NCI-H460 (cell line): ENCODE data around the gene SLC12A1. TPM values are rescaled to one million over a fixed set of nuclear protein-coding genes. Genes with fewer than 3 reads are reported as not detected.

Source experiments
- DNase-seq: peaks from one replicate; pipeline ENCODE4 v3.0.0-alpha.2; 2016; ENCODE audit warnings: low read depth; ENCODE audit errors: extremely low read depth
- polyA plus RNA-seq: library from polyadenylated mRNA; depleted of rRNA; stranded (reverse); fragments of >200 nt; gene quantifications from 2 replicates; pipeline ENCODE4 v1.2.3, GENCODE V29; 2014; cell fraction: nucleus; rRNA removed
- total RNA-seq: library from RNA; depleted of rRNA; stranded (reverse); fragments of >200 nt; shearing (Covaris generic); gene quantifications from 2 replicates; pipeline ENCODE4 v1.2.3, GENCODE V29; 2014; rRNA removed

SLC12A1 gene
- total RNA-seq, result not detected in 2 replicates
- not detected in 2 replicates for polyA plus RNA-seq

GRCh38 chr15:48205981-48206380, at the start of gene SLC12A1:
Gene SLC12A1 (plus strand): TSS chr15:48206302. CDS start chr15:48207720, 1,418 bp downstream.
- no peak for DNase-seq

GRCh38 chr15:48168616-48169015, 37.5 kb upstream of the SLC12A1 start:
- DNase-seq, result no peak

- DNase-seq, result no peak
Measured at GRCh38 chr15:48170981-48171380, 35.1 kb upstream of the SLC12A1 start.

- DNase-seq, result no peak
Measured at GRCh38 chr15:48175126-48175525, 31.0 kb upstream of the SLC12A1 start.

GRCh38 chr15:48176112-48176511, 30.0 kb upstream of the SLC12A1 start:
- DNase-seq, result no peak

- DNase-seq, result no peak
Measured at GRCh38 chr15:48176957-48177356, 29.1 kb upstream of the SLC12A1 start.

- peak; percentile 21 for DNase-seq
Measured at GRCh38 chr15:48177383-48177765, 28.7 kb upstream of the SLC12A1 start.

GRCh38 chr15:48177766-48178647, 28.1 kb upstream of the SLC12A1 start, which contains the start of gene MYEF2:
Gene MYEF2 (minus strand): TSS chr15:48178295. CDS start chr15:48178237, 58 bp downstream.
- peak; percentile 63 for DNase-seq

GRCh38 chr15:48178648-48178931, 27.5 kb upstream of the SLC12A1 start:
- no peak for DNase-seq

- DNase-seq, result no peak
Measured at GRCh38 chr15:48182749-48183148, 23.4 kb upstream of the SLC12A1 start.

GRCh38 chr15:48185529-48185928, 20.6 kb upstream of the SLC12A1 start:
- no peak for DNase-seq

GRCh38 chr15:48186271-48186670, 19.8 kb upstream of the SLC12A1 start:
- DNase-seq, result no peak

GRCh38 chr15:48190932-48191573, 15.0 kb upstream of the SLC12A1 start:
- DNase-seq, result peak; percentile 61

GRCh38 chr15:48191574-48192225, 14.4 kb upstream of the SLC12A1 start, which contains the start of gene CTXN2:
Gene CTXN2 (plus strand): TSS chr15:48191665. CDS start chr15:48201301, 9,636 bp downstream.
- DNase-seq, result no peak

GRCh38 chr15:48202068-48202467, 4.0 kb upstream of the SLC12A1 start:
- DNase-seq, result no peak

GRCh38 chr15:48221261-48221660, 15.2 kb downstream of the SLC12A1 start:
- DNase-seq, result no peak

- no peak for DNase-seq
Measured at GRCh38 chr15:48221885-48222284, 15.8 kb downstream of the SLC12A1 start.

GRCh38 chr15:48222627-48223026, 16.5 kb downstream of the SLC12A1 start:
- no peak for DNase-seq

GRCh38 chr15:48225771-48226170, 19.7 kb downstream of the SLC12A1 start:
- no peak for DNase-seq

GRCh38 chr15:48230498-48230897, 24.4 kb downstream of the SLC12A1 start:
- DNase-seq, result no peak

GRCh38 chr15:48233246-48233645, 27.1 kb downstream of the SLC12A1 start:
- no peak for DNase-seq
